ENCODE measurements around the gene NF2.

Gene NF2

DNA sequence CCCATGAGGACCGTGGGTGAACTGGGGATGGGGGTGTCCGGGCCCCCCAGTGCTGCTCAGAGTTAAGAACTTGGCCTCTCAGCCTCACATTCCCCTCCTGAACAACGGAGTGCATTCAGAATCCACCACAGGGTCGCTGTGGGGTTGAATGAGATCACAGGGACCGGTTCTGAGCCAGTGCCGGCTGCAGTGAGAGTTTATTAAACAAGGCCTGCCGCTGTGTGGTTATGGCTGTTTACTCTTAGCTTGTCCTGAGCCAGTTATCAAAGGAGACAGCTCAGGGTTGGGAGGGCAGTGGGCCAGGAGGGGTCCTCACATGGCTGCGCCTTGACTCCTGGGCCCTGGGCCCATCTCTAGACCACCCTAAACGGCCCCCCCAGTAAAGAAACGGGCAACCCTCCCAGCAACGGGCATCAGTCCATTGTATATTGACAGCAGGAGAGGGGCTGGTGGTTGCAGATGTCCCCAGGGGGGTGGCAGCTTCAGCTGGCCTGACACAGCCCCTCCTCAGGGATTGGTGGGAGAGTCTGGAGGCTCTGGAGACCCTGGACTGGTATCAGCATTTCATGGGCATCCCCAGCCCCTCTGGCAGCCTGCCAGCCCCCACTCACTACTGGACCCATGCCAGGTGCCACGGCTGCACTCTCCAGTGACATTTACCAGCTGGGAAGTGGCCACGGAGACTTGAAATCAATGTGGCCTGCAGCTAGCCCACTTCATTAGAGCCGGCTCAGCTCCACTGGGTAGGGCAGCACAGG, 101.3 kb downstream of the NF2 start:
- TF ChIP-seq POLR2AphosphoS5 (IDR thresholded peaks at IDR 0.05; ENCODE audit: low read depth, low read length): no peak
- no peak for TF ChIP-seq TAF1 (IDR thresholded peaks at IDR 0.05; ENCODE audit: low read depth, low read length)
- TF ChIP-seq SPI1 (IDR thresholded peaks at IDR 0.05; ENCODE audit: low read depth, low read length): no peak
- TF ChIP-seq PAX5 (IDR thresholded peaks at IDR 0.05; ENCODE audit: insufficient read depth, low read length, severe bottlenecking): no peak
- no peak for TF ChIP-seq POU2F2 (IDR thresholded peaks at IDR 0.05; ENCODE audit: low read depth, low read length)
- no peak for TF ChIP-seq POLR2A (IDR thresholded peaks at IDR 0.05; ENCODE audit: low read depth, low read length)
- DNase-seq (ENCODE audit: insufficient read length, low spot score) (no peak), FAIRE-seq (no peak)

DNA sequence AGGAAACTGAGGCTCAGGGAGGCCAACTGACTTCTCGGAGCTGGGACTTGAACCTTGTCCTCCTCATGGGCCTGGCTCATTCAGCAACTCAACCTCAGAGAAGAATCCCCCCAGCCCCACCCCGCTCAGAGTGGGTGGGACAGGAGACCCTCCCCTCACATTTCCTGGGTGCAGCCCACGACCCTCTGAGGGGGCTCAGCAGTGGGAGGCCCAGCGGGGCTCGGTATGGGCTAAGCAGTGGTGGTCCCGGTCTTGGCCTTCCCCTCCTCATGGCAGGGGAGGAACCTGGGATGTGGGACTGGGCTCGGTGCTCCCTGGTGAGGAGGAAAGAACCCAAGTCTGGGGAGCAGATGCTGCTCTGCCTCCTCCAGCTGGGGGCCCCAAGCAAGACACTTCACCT, 102.2 kb downstream of the NF2 start:
- TF ChIP-seq PAX5 (IDR thresholded peaks at IDR 0.05; ENCODE audit: insufficient read depth, low read length, severe bottlenecking) (no peak), SPI1 (IDR thresholded peaks at IDR 0.05; ENCODE audit: low read depth, low read length) (no peak), POU2F2 (IDR thresholded peaks at IDR 0.05; ENCODE audit: low read depth, low read length) (no peak), TAF1 (IDR thresholded peaks at IDR 0.05; ENCODE audit: low read depth, low read length) (no peak), POLR2AphosphoS5 (IDR thresholded peaks at IDR 0.05; ENCODE audit: low read depth, low read length) (no peak), POLR2A (IDR thresholded peaks at IDR 0.05; ENCODE audit: low read depth, low read length) (no peak)
- no peak for FAIRE-seq

DNA sequence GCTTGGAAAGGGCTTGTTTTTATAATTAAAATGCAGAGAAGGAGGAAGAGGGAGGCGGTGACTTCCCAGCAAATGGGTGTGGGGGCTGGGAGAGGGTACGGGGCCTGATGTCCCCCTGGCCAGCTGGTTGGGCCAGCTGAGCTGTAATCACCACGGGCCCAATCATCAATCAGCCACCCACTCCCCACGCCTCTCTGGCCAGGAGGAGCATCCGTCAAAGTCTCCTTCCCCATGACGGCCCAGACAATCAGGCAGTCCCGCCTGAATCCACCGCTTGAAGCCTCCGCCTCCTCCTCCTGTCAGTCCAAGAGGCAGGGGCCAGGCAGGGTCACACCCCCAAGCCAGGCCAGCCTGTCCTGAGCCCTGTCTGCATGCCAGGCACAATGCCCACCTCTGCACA, 103.1 kb downstream of the NF2 start:
- FAIRE-seq (no peak), DNase-seq (ENCODE audit: insufficient read length, low spot score) (no peak)
- no peak for TF ChIP-seq SPI1 (IDR thresholded peaks at IDR 0.05; ENCODE audit: low read depth, low read length)
- no peak for TF ChIP-seq POU2F2 (IDR thresholded peaks at IDR 0.05; ENCODE audit: low read depth, low read length)
- TF ChIP-seq PAX5 (IDR thresholded peaks at IDR 0.05; ENCODE audit: insufficient read depth, low read length, severe bottlenecking): no peak
- TF ChIP-seq TAF1 (IDR thresholded peaks at IDR 0.05; ENCODE audit: low read depth, low read length): no peak

More for the DNA sequence above, 102.2 kb downstream of the NF2 start:
- DNase-seq (ENCODE audit: insufficient read length, low spot score): no peak

DNA sequence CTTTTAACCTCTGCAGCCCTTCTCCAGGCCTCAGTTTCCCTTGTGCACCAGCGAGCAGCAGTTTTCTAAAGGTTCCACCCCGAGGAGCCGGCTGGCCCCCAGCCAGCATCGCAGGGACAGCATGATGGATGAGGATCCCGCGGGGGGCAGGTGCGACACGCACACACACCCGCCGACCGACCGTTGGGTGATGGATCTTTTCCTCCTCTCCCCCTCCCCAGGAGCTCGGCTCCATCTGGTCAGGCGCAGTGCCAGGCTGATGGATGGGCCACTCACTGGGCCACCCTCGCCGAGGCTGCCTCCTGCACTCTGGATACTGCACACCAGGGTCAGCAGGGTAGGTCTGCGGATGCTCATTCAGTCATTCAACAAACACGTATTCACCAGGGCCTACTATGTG, 103.6 kb downstream of the NF2 start:
- TF ChIP-seq POU2F2 (IDR thresholded peaks at IDR 0.05; ENCODE audit: low read depth, low read length) (no peak), POLR2A (IDR thresholded peaks at IDR 0.05; ENCODE audit: low read depth, low read length) (no peak), TAF1 (IDR thresholded peaks at IDR 0.05; ENCODE audit: low read depth, low read length) (no peak), SPI1 (IDR thresholded peaks at IDR 0.05; ENCODE audit: low read depth, low read length) (no peak), PAX5 (IDR thresholded peaks at IDR 0.05; ENCODE audit: insufficient read depth, low read length, severe bottlenecking) (no peak), POLR2AphosphoS5 (IDR thresholded peaks at IDR 0.05; ENCODE audit: low read depth, low read length) (no peak)
- DNase-seq (ENCODE audit: insufficient read length, low spot score): no peak
- no peak for FAIRE-seq

DNA sequence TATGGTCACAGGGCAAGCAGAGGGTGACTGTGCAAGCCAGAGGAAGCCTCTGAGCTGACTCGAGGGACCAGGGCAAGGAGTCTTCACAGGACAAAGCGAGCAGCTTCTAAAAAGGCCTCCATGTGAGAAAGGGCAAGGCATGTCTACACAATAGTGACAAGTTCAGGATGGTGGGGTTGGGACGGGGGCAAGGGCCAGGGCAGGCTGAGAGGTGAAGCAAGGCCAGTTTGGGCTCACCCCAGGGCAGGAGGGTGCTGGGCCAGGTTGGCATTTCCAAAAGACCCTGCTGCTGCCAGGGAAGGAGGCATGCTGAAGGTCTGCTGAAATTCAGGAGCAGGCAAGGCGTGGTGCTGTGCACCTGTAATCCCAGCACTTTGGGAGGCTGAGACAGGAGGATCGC, 104.0 kb downstream of the NF2 start:
- FAIRE-seq (no peak), DNase-seq (ENCODE audit: insufficient read length, low spot score) (no peak)
- TF ChIP-seq POLR2AphosphoS5 (IDR thresholded peaks at IDR 0.05; ENCODE audit: low read depth, low read length) (no peak), TAF1 (IDR thresholded peaks at IDR 0.05; ENCODE audit: low read depth, low read length) (no peak), POU2F2 (IDR thresholded peaks at IDR 0.05; ENCODE audit: low read depth, low read length) (no peak), SPI1 (IDR thresholded peaks at IDR 0.05; ENCODE audit: low read depth, low read length) (no peak), PAX5 (IDR thresholded peaks at IDR 0.05; ENCODE audit: insufficient read depth, low read length, severe bottlenecking) (no peak), POLR2A (IDR thresholded peaks at IDR 0.05; ENCODE audit: low read depth, low read length) (no peak)

DNA sequence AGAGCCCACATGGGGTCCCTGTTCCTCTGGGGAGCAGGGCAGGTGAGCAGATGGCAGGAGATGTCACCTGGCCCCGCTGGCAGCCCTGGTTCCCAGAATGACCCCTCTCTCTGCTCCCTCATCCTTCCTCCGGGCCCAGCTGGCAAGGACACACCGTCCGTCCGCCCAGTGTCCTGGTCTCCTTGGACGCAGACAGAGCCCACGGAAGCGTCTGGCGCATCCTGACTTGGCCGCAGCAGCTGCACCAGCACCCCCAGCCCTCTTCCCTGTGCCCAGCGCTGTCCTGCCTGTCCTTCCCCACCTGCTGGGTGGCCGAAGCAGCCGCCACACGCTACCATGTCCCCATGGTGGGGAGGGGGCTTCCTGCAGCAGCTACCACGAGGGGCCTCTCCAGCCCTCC, 106.8 kb downstream of the NF2 start:
- no peak for FAIRE-seq
- TF ChIP-seq TAF1 (IDR thresholded peaks at IDR 0.05; ENCODE audit: low read depth, low read length) (no peak), POU2F2 (IDR thresholded peaks at IDR 0.05; ENCODE audit: low read depth, low read length) (no peak), POLR2A (IDR thresholded peaks at IDR 0.05; ENCODE audit: low read depth, low read length) (no peak), SPI1 (IDR thresholded peaks at IDR 0.05; ENCODE audit: low read depth, low read length) (no peak), PAX5 (IDR thresholded peaks at IDR 0.05; ENCODE audit: insufficient read depth, low read length, severe bottlenecking) (no peak), POLR2AphosphoS5 (IDR thresholded peaks at IDR 0.05; ENCODE audit: low read depth, low read length) (no peak)
- DNase-seq (ENCODE audit: insufficient read length, low spot score): no peak

DNA sequence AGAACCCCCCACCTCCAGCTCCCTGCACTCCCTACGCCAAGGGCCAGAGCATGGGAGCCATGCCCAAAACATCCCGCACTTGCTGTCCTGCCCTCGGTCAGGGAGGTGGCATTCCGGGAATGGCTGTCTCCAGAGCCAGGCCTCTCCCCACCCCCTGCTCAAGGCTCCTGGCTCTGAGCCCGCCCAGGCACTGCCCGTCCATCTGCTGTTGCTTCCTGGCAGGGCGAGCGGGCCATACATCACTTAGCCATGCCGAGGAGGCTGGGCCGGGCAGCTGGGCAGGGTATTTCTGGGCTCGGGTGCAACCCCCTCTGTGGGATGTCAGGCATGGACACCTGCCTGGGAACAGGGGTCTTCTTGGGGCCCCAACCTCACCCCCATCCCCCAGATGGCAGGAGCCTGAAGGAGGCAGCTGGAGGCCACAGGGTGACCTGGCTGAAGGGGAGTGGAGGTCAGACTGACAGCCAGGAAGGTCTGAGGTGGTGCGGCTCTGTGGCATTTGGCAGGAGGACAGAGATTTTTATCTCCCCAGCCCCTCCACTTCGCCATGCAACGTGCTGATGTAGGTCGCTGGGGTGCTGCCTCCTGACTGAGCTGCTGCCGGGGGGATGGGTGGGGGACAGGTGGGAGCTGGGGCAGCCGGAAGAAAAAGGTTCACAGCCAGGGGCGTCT, 107.6 kb downstream of the NF2 start:
- TF ChIP-seq PAX5 (IDR thresholded peaks at IDR 0.05; ENCODE audit: insufficient read depth, low read length, severe bottlenecking): no peak
- TF ChIP-seq POLR2AphosphoS5 (IDR thresholded peaks at IDR 0.05; ENCODE audit: low read depth, low read length): no peak
- no peak for TF ChIP-seq POLR2A (IDR thresholded peaks at IDR 0.05; ENCODE audit: low read depth, low read length)
- DNase-seq (ENCODE audit: insufficient read length, low spot score): no peak
- FAIRE-seq: no peak

DNA sequence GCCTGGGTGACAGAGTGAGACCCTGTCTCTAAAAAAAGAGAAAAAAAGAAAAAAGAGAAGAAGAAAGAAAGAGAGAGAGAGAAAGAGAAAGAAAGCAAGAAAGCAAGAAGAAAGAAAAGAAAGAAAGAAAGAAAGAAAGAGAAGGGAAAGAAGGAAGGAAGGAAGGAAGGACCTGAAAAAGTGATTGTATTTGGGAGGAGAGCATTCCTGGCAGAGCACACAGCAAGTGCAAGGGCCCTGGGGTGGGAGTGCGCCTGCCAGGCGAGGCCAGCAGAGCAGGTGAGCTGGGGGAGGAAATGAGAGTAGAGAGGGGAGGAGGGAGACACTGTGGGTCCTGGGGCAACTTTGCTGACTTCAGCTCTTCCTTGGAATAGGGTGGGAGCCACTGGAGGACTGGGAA, 108.7 kb downstream of the NF2 start:
- FAIRE-seq (no peak), DNase-seq (ENCODE audit: insufficient read length, low spot score) (no peak)
- TF ChIP-seq PAX5 (IDR thresholded peaks at IDR 0.05; ENCODE audit: insufficient read depth, low read length, severe bottlenecking) (no peak), TAF1 (IDR thresholded peaks at IDR 0.05; ENCODE audit: low read depth, low read length) (no peak), POLR2A (IDR thresholded peaks at IDR 0.05; ENCODE audit: low read depth, low read length) (no peak), POLR2AphosphoS5 (IDR thresholded peaks at IDR 0.05; ENCODE audit: low read depth, low read length) (no peak), SPI1 (IDR thresholded peaks at IDR 0.05; ENCODE audit: low read depth, low read length) (no peak), POU2F2 (IDR thresholded peaks at IDR 0.05; ENCODE audit: low read depth, low read length) (no peak)

DNA sequence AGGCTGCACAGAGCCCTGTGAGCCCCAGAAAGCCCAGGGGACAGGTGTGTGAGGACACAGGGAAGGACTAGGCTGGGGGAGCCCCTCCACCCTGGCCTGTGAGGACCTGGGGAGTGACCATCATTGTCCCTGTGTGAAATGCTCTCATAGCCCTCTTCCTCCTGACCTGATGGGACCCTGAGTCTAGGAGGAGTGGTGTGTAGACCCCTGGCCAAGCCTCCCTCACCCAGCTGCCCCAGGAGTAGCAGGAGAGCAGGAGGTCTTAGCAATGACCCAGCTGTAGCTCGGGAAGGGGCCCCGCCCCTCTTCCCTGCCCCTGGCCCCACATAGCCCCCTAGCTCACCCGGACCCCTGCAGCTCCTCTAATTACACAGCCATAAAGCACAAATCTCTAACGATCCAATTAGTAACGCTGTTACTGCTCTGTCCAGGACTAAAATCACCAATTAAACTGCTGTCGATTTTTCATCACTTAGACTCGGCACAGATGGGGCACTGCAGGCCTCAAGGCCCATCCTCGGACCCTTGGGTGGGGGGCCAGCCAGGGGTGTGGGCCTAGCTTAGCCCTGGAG, 109.8 kb downstream of the NF2 start:
- TF ChIP-seq POU2F2 (IDR thresholded peaks at IDR 0.05; ENCODE audit: low read depth, low read length) (no peak), TAF1 (IDR thresholded peaks at IDR 0.05; ENCODE audit: low read depth, low read length) (no peak)
- no peak for DNase-seq (ENCODE audit: insufficient read length, low spot score)
- no peak for FAIRE-seq
